HL-60 (cell line): ENCODE results near the gene PTPRR.

Experiments used
- DNase-seq, 2 experiments: peaks; one replicate each; pipeline ENCODE4 v3.0.0-alpha.2; 2010 to 2020; ENCODE audit warnings: low read depth in 1 of 2, low spot score in 1 of 2
- H3K27ac ChIP-seq: fragments of 250-450 bp; sonication (Bioruptor Pico); replicated peaks from 2 replicates; pipeline ENCODE4 v1.5.1; 2020; ENCODE audit warnings: mild to moderate bottlenecking, moderate library complexity
- H3K27me3 ChIP-seq: fragments of 250-450 bp; sonication (Bioruptor Pico); 2 replicates; pipeline ENCODE4 v1.5.1; 2021; ENCODE audit warnings: mild to moderate bottlenecking, moderate library complexity; ENCODE audit not compliant: insufficient read depth, poor library complexity, severe bottlenecking
- H3K4me3 ChIP-seq: replicated peaks from 2 replicates; pipeline ENCODE4 v1.5.1; 2011; ENCODE audit warnings: mild to moderate bottlenecking, control low read depth, low read length; ENCODE audit not compliant: insufficient read depth
- GABPA ChIP-seq: IDR thresholded peaks from 2 replicates; pipeline ENCODE4 v1.6.1; 2012; ENCODE audit warnings: low read depth
- POLR2AphosphoS5 ChIP-seq: IDR thresholded peaks from 2 replicates; pipeline ENCODE4 v1.6.1; 2012; ENCODE audit warnings: low read depth
- SPI1 ChIP-seq: IDR thresholded peaks from 2 replicates; pipeline ENCODE4 v1.6.1; 2012; ENCODE audit warnings: low read depth, mild to moderate bottlenecking, borderline replicate concordance
- TF ChIP-seq, protein P1 (sequence below): IDR thresholded peaks from one replicate; pipeline ENCODE4 v1.5.1; 2011; ENCODE audit warnings: low read length, control low read depth, inconsistent platforms; ENCODE audit not compliant: insufficient read depth
- TF ChIP-seq, protein P2 (sequence below): IDR thresholded peaks from 2 replicates; pipeline ENCODE4 v1.6.1; 2012; ENCODE audit warnings: low read depth; ENCODE audit not compliant: insufficient replicate concordance

Gene PTPRR

DNA sequence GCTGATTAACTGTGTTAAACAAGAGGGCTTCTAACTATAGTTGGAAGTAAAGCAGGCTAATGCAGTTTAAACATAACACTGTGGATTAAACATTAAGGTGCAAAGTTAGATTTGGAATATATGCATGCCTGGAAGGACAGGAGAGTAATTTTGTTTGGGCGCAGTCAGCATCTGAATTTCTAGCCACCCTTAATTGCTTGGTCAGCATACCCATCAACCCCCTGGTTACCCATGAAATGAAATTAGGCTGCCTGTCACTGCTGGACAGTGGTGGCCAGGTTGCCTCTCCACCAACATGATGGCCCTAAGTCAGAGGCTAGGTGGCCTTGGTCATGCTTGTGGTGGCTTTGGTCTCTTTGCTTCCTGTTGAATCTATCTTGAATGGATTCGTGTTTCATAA is 253.3 kb downstream of the PTPRR start:
- DNase-seq = no peak
- TF ChIP-seq, protein P1, sequence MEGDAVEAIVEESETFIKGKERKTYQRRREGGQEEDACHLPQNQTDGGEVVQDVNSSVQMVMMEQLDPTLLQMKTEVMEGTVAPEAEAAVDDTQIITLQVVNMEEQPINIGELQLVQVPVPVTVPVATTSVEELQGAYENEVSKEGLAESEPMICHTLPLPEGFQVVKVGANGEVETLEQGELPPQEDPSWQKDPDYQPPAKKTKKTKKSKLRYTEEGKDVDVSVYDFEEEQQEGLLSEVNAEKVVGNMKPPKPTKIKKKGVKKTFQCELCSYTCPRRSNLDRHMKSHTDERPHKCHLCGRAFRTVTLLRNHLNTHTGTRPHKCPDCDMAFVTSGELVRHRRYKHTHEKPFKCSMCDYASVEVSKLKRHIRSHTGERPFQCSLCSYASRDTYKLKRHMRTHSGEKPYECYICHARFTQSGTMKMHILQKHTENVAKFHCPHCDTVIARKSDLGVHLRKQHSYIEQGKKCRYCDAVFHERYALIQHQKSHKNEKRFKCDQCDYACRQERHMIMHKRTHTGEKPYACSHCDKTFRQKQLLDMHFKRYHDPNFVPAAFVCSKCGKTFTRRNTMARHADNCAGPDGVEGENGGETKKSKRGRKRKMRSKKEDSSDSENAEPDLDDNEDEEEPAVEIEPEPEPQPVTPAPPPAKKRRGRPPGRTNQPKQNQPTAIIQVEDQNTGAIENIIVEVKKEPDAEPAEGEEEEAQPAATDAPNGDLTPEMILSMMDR = no peak
- TF ChIP-seq, protein P2, sequence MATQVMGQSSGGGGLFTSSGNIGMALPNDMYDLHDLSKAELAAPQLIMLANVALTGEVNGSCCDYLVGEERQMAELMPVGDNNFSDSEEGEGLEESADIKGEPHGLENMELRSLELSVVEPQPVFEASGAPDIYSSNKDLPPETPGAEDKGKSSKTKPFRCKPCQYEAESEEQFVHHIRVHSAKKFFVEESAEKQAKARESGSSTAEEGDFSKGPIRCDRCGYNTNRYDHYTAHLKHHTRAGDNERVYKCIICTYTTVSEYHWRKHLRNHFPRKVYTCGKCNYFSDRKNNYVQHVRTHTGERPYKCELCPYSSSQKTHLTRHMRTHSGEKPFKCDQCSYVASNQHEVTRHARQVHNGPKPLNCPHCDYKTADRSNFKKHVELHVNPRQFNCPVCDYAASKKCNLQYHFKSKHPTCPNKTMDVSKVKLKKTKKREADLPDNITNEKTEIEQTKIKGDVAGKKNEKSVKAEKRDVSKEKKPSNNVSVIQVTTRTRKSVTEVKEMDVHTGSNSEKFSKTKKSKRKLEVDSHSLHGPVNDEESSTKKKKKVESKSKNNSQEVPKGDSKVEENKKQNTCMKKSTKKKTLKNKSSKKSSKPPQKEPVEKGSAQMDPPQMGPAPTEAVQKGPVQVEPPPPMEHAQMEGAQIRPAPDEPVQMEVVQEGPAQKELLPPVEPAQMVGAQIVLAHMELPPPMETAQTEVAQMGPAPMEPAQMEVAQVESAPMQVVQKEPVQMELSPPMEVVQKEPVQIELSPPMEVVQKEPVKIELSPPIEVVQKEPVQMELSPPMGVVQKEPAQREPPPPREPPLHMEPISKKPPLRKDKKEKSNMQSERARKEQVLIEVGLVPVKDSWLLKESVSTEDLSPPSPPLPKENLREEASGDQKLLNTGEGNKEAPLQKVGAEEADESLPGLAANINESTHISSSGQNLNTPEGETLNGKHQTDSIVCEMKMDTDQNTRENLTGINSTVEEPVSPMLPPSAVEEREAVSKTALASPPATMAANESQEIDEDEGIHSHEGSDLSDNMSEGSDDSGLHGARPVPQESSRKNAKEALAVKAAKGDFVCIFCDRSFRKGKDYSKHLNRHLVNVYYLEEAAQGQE = no peak
- TF ChIP-seq POLR2AphosphoS5 (no peak), GABPA (no peak), SPI1 (no peak)

DNA sequence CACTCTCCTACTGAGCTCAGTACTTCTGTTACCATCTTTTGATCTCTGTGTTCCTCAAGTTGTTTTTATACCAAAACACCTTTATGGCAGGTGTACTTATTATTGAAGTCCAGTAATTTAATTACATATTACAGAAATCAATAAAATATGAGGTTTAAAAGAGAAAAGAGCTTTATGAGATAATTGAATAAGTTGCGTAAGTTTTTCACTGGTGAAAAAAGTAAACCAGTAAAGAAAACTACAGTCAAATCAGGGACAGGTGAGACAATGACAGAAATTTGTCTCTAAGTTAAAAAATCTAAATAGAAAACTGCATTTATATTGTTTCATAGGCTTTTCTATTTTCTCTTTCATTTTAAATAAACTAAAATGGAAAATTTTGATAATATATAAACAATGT is 254.2 kb downstream of the PTPRR start:
- no peaks in the 10 kb centered on the region for H3K27me3 ChIP-seq
- H3K4me3 ChIP-seq = no peak overlapping the region
- no peak overlapping the region for H3K27ac ChIP-seq
- no peak for TF ChIP-seq SPI1
- TF ChIP-seq, protein P2 = no peak
- no peak for DNase-seq

More for the DNA sequence above, 253.3 kb downstream of the PTPRR start:
- Histone ChIP-seq H3K27me3 (no peaks in the 10 kb centered on the region), H3K4me3 (no peak overlapping the region), H3K27ac (no peak overlapping the region)

DNA sequence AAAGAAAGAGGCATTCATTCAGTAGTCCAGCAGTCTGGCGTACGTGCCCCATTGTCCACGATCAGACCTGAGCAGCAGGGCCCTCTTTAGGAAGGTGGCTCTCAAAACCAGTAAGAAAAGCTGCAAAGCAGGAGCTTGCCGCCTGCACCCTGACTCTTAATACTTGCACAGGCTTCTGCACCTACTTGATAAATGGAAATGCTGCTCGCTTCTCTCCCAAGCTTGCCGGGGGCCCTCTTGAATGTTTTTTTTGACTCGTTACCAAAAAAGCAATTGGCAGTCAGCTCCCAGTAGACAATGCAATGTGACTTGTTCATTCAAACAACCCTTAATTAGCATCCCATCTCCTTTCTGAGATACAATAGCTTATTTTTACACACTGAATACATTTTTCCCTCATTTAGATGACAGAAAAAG is 256.1 kb downstream of the PTPRR start:
- no peak for TF ChIP-seq SPI1
- TF ChIP-seq POLR2AphosphoS5 = no peak
- no peak for TF ChIP-seq GABPA
- TF ChIP-seq, protein P2 = no peak
- TF ChIP-seq, protein P1 = no peak
- no peak overlapping the region for H3K27ac ChIP-seq
- DNase-seq = no peak
- no peaks in the 10 kb centered on the region for H3K27me3 ChIP-seq
- H3K4me3 ChIP-seq = no peak overlapping the region

DNA sequence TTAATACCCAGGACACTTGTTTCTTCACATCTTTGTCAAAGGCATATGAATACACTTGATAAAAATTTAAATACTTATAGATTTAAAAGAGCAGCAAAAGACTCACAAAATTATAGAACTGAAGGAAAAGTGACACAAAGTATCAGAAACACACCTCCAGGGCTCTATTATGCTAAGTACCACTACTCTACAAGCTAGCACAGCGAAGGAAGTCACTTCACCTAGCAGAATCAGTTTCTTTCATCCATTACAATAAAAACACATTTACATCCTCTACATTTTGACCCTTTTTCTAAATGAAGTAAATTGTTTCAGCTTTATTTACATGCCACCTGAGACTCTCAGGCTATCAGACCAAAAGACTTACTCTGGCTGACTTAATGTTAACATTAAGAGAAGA is 256.7 kb downstream of the PTPRR start:
- no peak for DNase-seq
- H3K4me3 ChIP-seq = no peak overlapping the region
- TF ChIP-seq, protein P1 = no peak
- TF ChIP-seq POLR2AphosphoS5 (no peak), SPI1 (no peak), GABPA (no peak)
- TF ChIP-seq, protein P2 = no peak
- no peaks in the 10 kb centered on the region for H3K27me3 ChIP-seq
- no peak overlapping the region for H3K27ac ChIP-seq
